Gastroesophageal sphincter (tissue), 4 donors: Measurements from ENCODE around the gene RAB11FIP2. TPM values are rescaled to one million over a fixed set of nuclear protein-coding genes. Genes with fewer than 3 reads are reported as not detected.

ENCODE experiments used
- ATAC-seq: fragments of 150-250 bp; one replicate; pipeline ENCODE4 v1.9.1; 2016; ENCODE audit warnings: mild to moderate bottlenecking, moderate library complexity
- H3K27ac ChIP-seq, 4 donors: fragments of 200-600 bp; sonication (generic) in 3 of 4; 1 replicate in 3 of 4; 2 replicates in 1 of 4; pipeline ENCODE4 v1.5.1; 2016 to 2019
- H3K27me3 ChIP-seq: fragments of 200-600 bp; sonication (generic); one replicate; pipeline ENCODE4 v1.5.1; 2019
- H3K36me3 ChIP-seq, 2 donors: fragments of 200-600 bp; sonication (generic); one replicate each; pipeline ENCODE4 v1.5.1; 2019; ENCODE audit warnings: control low read depth in 1 of 2
- H3K4me1 ChIP-seq, 3 donors: fragments of 200-600 bp; sonication (generic); 1 replicate in 2 of 3; 2 replicates in 1 of 3; pipeline ENCODE4 v1.5.1; 2016 to 2019; ENCODE audit warnings: control low read depth in 2 of 3
- H3K4me3 ChIP-seq, 2 donors: fragments of 200-600 bp; sonication (generic); one replicate each; pipeline ENCODE4 v1.5.1; 2019; ENCODE audit warnings: mild to moderate bottlenecking in 1 of 2, moderate library complexity in 1 of 2
- H3K9me3 ChIP-seq, 3 donors: fragments of 200-600 bp; sonication (generic); one replicate each; pipeline ENCODE4 v1.5.1; 2017 to 2019; ENCODE audit warnings: control low read depth in 2 of 3
- EP300 ChIP-seq: sonication (generic); formaldehyde crosslinking; IDR thresholded peaks from one replicate; pipeline ENCODE4 v1.6.1; 2017; ENCODE audit warnings: antibody characterized with exemption, mild to moderate bottlenecking
- POLR2A ChIP-seq, 2 donors: fragments of 450-650 bp; IDR thresholded peaks; one replicate each; pipeline ENCODE4 v1.6.1; 2017; ENCODE audit warnings: antibody characterized with exemption in 2 of 2, mild to moderate bottlenecking in 2 of 2, moderate library complexity in 1 of 2
- POLR2AphosphoS5 ChIP-seq: sonication (generic); formaldehyde crosslinking; IDR thresholded peaks from one replicate; pipeline ENCODE4 v1.6.1; 2017; ENCODE audit warnings: antibody characterized with exemption
- WGBS, 2 donors: methylation state at CpG; one replicate each; pipeline ENCODE4 v1.1.5; 2018; ENCODE audit warnings: low coverage in 1 of 2; 5-methylcytosine and 5-hydroxymethylcytosine counted together
- total RNA-seq, 4 donors: library from RNA; depleted of rRNA; stranded (reverse); fragments of >200 nt; gene quantifications; one replicate each; pipeline ENCODE4 v1.1.0, GENCODE V29; 2016
- TF ChIP-seq, protein P1 (sequence below), 4 experiments: fragments of 200-600 bp in 2 of 4; fragments of 450-650 bp in 2 of 4; sonication (generic) in 1 of 4; IDR thresholded peaks; one replicate each; pipeline ENCODE4 v1.5.1; 2017 to 2019; ENCODE audit warnings: antibody characterized with exemption in 4 of 4, mild to moderate bottlenecking in 2 of 4, moderate library complexity in 2 of 4

The RAB11FIP2 gene
- total RNA-seq, 4 donors from 2014 or later: 32.0 to 55.1 (median 44.8) TPM

DNA sequence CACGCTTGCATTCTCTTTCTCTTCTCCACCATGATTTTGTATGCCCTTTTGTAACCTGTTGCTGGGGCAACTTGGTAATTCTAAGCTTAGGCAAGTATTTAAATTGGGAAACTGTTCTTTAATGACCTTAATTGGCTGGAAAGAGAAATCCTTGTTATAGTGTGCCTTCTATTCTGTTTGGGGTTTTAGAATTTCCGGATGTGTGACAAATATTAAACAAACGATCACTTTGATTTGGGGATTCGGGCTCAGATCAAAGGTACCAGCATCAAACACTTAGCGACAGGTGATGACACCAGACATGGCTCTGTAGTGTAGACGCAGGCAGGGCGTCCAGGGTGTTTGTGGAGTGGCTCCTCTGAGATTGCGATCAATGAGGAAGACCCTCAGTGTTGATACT is 55.0 kb downstream of the RAB11FIP2 start:
- Histone ChIP-seq H3K4me3 (no peak overlapping the region), H3K27me3 (no peaks in the 10 kb centered on the region), H3K27ac (no peak overlapping the region), H3K4me1 (no peaks in the 10 kb centered on the region), H3K9me3 (no peaks in the 10 kb centered on the region), H3K36me3 (peaks cover 0 to 6% of the 10 kb centered on the region in 2 donors)
- ATAC-seq: no peak
- 92 to 97% methylated on average over 6 to 8 of the region's 8 CpGs for WGBS, 2 donors
- TF ChIP-seq EP300 (no peak), POLR2AphosphoS5 (no peak), POLR2A (IDR thresholded peaks at IDR 0.05) (no peak)

DNA sequence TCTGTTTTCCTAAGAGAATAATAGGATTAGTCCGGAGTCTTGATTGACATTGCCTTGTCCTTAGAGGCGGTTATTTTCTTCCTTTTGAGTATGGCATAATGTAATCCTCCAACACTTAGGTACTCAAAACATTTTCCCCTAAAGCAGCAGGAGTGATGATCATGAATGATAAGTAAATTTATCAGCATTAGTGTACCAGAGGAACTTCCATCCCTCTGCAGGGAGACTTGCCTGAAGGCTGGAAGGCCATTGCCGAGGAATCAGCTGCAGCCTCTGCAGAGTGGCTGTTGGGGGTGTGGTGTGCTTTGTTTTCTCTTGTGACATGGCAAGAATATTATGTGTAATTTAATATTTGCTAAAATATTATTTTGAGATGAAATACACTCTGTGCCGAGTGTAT is 56.8 kb downstream of the RAB11FIP2 start:
- 88 to 97% methylated on average over 3 to 4 of the region's 4 CpGs for WGBS, 2 donors
- no peaks in the 10 kb centered on the region for H3K9me3 ChIP-seq
- H3K36me3 ChIP-seq: peaks cover 0 to 5% of the 10 kb centered on the region in 2 donors

DNA sequence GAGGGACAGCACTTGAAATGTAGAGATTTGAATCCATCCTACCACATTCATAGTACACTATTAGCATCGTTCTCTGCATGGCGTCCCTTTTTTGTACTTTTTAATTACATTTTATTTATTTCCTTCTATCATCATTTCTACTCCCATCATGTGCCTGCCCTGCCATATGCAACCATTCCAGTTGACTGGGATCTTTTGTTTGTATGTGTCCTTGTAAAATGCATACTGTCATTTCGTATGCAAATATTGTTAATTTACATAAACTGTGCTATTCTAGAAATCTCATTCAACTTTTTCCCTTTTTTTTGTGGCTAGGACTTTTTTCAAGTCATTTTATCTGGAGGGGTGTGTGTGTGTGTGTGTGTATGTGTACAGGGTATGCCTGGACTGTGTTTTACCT is 57.9 kb downstream of the RAB11FIP2 start:
- TF ChIP-seq EP300 (no peak), POLR2AphosphoS5 (no peak), POLR2A (IDR thresholded peaks at IDR 0.05) (no peak)
- TF ChIP-seq, protein P1, sequence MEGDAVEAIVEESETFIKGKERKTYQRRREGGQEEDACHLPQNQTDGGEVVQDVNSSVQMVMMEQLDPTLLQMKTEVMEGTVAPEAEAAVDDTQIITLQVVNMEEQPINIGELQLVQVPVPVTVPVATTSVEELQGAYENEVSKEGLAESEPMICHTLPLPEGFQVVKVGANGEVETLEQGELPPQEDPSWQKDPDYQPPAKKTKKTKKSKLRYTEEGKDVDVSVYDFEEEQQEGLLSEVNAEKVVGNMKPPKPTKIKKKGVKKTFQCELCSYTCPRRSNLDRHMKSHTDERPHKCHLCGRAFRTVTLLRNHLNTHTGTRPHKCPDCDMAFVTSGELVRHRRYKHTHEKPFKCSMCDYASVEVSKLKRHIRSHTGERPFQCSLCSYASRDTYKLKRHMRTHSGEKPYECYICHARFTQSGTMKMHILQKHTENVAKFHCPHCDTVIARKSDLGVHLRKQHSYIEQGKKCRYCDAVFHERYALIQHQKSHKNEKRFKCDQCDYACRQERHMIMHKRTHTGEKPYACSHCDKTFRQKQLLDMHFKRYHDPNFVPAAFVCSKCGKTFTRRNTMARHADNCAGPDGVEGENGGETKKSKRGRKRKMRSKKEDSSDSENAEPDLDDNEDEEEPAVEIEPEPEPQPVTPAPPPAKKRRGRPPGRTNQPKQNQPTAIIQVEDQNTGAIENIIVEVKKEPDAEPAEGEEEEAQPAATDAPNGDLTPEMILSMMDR (IDR thresholded peaks at IDR 0.05): no peak
- Histone ChIP-seq H3K36me3 (no peaks in the 10 kb centered on the region), H3K4me3 (no peak overlapping the region), H3K4me1 (no peaks in the 10 kb centered on the region), H3K27me3 (no peaks in the 10 kb centered on the region), H3K9me3 (no peaks in the 10 kb centered on the region), H3K27ac (no peak overlapping the region)
- WGBS, 2 donors: 62 to 86% methylated on average over 1 to 3 of the region's 3 CpGs
- ATAC-seq: no peak

More for the DNA sequence above, 56.8 kb downstream of the RAB11FIP2 start:
- Histone ChIP-seq H3K27me3 (no peaks in the 10 kb centered on the region), H3K27ac (no peak overlapping the region), H3K4me1 (no peaks in the 10 kb centered on the region), H3K4me3 (no peak overlapping the region)
- ATAC-seq: no peak
- TF ChIP-seq POLR2A (IDR thresholded peaks at IDR 0.05) (no peak), EP300 (no peak), POLR2AphosphoS5 (no peak)
- TF ChIP-seq, protein P1 (IDR thresholded peaks at IDR 0.05): no peak

DNA sequence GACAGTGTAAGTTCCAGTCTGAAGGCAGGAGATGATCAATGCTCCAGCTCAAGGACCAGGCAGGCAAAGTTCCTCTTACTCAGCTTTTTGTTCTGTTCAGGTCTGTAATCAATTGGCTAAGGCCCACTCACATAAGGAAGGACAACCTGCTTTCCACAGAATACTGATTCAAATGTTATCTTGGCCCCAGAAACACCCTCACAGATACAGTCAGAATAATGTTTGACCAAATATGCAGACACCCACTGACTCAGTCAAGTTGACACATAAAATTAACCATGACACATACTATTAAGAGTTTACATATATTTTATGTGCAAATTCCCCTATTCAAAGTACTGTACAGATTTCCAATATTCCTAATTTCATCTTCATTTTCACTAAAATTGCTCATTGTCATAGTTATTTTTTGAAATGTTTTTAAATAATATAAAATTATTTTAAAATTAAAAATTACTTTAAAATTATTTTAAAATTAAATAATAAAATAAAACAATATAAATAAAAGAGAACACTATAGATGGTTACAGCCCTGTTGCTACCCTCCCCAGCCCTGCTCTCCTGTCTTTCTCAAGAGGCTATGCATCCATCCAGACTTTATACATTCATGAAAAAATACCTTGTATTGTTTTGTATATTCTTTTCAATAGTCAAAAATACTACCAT is 59.4 kb downstream of the RAB11FIP2 start:
- H3K9me3 ChIP-seq: no peaks in the 10 kb centered on the region
- H3K27me3 ChIP-seq: no peaks in the 10 kb centered on the region
- H3K36me3 ChIP-seq: no peaks in the 10 kb centered on the region
- no peaks in the 10 kb centered on the region for H3K4me1 ChIP-seq
- TF ChIP-seq EP300 (no peak), POLR2AphosphoS5 (no peak), POLR2A (IDR thresholded peaks at IDR 0.05) (no peak)
- TF ChIP-seq, protein P1 (IDR thresholded peaks at IDR 0.05): no peak
- no peak for ATAC-seq
- no peak overlapping the region for H3K4me3 ChIP-seq
- no peak overlapping the region for H3K27ac ChIP-seq

DNA sequence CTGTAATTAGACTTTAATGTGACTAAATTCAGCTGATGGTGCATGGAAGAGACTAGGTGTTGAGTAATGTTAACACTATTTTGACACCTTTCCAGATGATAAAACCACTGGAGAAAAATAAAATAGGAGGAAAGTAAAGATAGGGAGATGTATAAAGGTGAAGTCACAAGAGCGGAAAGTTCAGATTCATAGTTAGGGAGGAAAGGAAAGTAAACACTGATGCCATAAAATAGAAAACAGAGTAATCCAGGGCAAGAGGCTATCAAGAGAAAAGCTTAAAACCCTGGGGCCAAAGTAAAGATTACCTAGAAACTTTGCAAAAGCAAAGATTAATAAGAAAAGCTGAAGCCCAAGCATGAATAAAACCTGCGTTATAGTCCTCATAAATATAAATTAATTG is 62.8 kb downstream of the RAB11FIP2 start:
- 68 to 94% methylated on average over 2 of the region's 2 CpGs for WGBS, 2 donors
- H3K27ac ChIP-seq: no peak overlapping the region
- TF ChIP-seq EP300: no peak
- TF ChIP-seq, protein P1 (IDR thresholded peaks at IDR 0.05): no peak
- no peak for TF ChIP-seq POLR2AphosphoS5
- TF ChIP-seq POLR2A (IDR thresholded peaks at IDR 0.05): no peak
- no peak for ATAC-seq
- no peaks in the 10 kb centered on the region for H3K9me3 ChIP-seq
- H3K4me3 ChIP-seq: no peak overlapping the region
- no peaks in the 10 kb centered on the region for H3K36me3 ChIP-seq
- no peaks in the 10 kb centered on the region for H3K27me3 ChIP-seq
- H3K4me1 ChIP-seq: no peaks in the 10 kb centered on the region
